Left colon (tissue), 2 donors: Measurements from ENCODE around the gene CSTPP1. TPM values are rescaled to one million over a fixed set of nuclear protein-coding genes. Genes with fewer than 3 reads are reported as not detected.

ENCODE experiments used
- ATAC-seq: fragments of 200-7000 bp; cut with Tn5 transposase; one replicate; pipeline ENCODE4 v1.9.1; 2020; ENCODE audit warnings: mild to moderate bottlenecking, moderate library complexity
- DNase-seq, 2 donors: peaks; one replicate each; pipeline ENCODE4 v3.0.0-alpha.2; 2020
- intact Hi-C, 2 donors: fragments of 100-400 bp; cut with DNase I in 1 of 2; cut with micrococcal nuclease in 1 of 2; formaldehyde crosslinking; loops; one replicate each; pipeline versions ENCODE4 v1.11.2 to v1.14.0; 2022; cut with DNase I, micrococcal nuclease
- long read RNA-seq: library from polyadenylated mRNA; unstranded; transcript quantifications from one replicate; pipeline ENCODE4 v2.0.0, GENCODE V29; 2021
- total RNA-seq, 2 donors: library from RNA; stranded (reverse); fragmentation: NEBNext Ultra II Directional; extraction: Animal tissue kit (Norgen Biotek cat#: 25700); gene quantifications; one replicate each; pipeline ENCODE4 v1.2.1, GENCODE V29; 2021
- donor health status: DM: no; HTN: no; CAD: no.
- donor health status: DM: yes; HTN: yes; CAD: no.

CSTPP1 gene, protein sequence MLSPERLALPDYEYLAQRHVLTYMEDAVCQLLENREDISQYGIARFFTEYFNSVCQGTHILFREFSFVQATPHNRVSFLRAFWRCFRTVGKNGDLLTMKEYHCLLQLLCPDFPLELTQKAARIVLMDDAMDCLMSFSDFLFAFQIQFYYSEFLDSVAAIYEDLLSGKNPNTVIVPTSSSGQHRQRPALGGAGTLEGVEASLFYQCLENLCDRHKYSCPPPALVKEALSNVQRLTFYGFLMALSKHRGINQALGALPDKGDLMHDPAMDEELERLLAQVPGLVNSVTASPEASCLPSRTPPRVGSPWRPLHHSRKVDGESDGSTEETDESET
- total RNA-seq = 10 to 100 TPM; 27.7 to 34.8 TPM
- long read RNA-seq, transcript C11orf49-201 (9 exons, 1,645 nt) = major isoform, 19 of 44 reads
- long read RNA-seq, partial matches to known transcripts = 10 of 44 reads
- long read RNA-seq, other reads (novel, unspliced or antisense) = 10 of 44 reads

DNA sequence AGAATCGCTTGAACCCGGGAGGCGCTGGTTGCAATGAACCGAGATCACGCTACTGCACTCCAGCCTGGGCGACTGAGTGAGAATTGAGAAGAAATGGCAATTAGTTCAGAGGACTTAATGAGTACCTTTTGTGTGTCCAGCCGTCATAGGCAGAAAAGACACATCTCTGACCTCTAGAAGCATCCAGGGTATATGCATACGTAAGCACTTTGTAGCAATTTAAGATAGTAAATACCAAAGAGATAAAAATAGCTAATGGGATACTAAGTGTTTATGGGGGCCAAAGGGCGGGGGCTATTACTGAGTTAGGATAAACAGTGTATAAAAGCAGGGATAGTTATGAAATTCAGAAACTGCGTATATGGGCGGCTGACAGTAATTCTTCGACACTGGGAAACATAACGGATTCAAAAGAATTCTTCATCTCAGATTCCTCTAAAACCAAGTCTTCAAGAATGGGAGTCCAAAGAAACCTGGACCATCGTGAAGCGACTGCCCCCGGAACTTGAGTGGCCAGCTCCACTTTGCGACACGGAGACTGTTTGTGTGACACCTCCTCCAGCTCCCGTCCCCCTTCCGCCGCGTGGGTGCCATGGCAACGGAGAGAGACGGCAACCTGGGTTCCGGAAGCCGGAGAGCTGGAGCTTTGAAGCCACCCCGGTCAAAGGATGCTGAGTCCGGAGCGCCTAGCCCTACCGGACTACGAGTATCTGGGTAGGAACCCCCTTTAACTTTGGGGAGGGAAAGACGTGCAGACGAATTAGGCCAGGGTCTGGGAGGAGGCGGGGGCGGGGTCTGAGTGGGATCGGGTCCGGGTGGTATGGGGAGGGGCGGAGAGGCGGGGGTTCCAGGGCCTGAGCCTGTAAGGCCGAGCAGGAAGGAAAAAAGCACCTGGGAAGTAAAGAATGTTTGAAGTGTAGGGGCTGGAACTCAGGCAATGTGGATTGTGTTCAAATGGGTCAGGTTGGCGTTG lies at the start of gene CSTPP1:
TSS of gene CSTPP1 (plus strand) at position 624 of the 973 bp plus-strand sequence. CDS start at position 669, 45 bp downstream.
- peak; percentile 95 to 96 for DNase-seq
- ATAC-seq = peak; percentile 95
- intact Hi-C loops = no loop called here

DNA sequence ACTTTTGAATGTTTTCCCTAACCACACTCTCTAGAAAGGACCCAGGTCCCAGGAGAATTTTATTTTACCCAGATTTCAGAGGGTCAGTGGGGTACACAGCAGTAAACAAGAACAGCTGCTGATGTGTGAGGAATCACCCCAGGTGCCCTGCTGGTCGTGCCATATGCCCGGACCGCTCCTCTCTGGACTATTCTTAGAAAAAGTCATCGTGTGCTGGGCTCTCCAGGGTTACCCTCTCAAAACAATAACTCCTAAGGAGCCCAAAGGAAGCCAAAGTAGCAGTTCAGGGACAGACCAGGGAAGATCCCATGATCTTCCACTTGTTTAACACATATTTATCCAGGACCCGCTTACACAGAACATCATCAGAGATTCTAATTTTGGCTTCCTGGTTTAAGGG lies 47.9 kb upstream of the CSTPP1 start:
- intact Hi-C loops = loop anchor here in 1 of 2 donors (5.0 kb wide), 1 partner anchor 274 kb away; no protein-coding TSS in a partner anchor
- DNase-seq = no peak
- no peak for ATAC-seq

DNA sequence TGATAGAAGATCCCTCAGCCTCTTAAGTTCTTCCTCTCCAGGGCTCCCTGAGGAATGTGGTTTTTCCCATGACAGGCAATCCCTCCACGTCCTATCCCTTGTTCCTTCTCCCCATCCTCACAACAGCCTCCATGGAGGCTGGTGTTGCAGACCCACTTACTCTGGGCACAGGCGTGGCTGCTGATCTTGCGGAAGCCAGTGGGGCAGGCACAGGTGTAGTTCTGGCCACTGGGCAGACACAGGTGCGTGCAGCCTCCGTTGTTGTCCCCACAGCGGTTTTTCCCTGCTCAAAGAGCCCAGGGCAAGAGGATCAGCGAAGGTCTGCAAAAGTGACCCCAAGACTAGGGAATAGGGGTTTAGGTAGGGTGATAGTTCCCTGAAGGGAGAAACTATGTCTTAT lies 47.3 kb upstream of the CSTPP1 start:
- intact Hi-C loops = loop anchor here in 1 of 2 donors (5.0 kb wide), 1 partner anchor 273 kb away; no protein-coding TSS in a partner anchor
- ATAC-seq = no peak

DNA sequence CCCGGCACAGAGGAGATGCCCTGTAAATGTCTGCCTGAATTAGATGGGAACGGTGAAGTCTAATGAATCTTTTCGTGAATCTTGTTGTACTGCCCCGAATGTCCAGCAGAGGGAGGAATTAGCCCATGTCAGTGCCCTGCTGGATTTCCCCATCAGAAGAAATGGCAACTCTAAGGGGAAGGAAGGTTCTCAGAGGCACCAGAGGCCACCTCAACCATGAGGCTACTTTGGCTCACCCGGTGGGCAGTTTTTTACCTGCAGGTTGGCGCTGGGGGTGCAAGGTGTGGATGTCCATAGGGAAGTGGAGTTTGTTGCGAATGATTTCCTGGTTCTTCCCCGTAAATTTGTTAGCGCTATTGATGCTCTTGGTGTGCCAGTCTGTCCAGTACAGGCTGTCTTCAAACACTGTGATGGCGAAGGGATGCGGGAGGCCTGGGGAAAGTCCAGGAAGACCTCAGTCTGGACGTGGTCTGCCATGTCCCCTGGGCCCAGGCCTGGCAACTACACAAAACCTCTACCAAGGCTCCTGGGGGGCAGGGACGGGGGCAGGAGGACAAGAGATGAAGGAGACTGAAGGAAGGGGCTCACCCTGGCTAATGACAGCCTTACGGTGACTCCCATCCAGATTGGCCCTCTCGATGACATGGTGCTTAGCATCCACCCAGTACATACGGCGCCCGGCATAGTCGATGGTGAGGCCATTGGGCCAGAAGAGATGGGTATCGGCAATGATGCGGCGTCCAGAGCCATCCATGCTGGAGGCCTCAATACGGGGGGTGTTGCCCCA lies 46.7 kb upstream of the CSTPP1 start:
- intact Hi-C loops = loop anchor here (5.0 kb wide), 2 partner anchors 262 to 272 kb away; no protein-coding TSS in a partner anchor
- ATAC-seq (peak; percentile 91), DNase-seq (peak; percentile 41 to 79)

More for the DNA sequence above, 47.3 kb upstream of the CSTPP1 start:
- no peak for DNase-seq

DNA sequence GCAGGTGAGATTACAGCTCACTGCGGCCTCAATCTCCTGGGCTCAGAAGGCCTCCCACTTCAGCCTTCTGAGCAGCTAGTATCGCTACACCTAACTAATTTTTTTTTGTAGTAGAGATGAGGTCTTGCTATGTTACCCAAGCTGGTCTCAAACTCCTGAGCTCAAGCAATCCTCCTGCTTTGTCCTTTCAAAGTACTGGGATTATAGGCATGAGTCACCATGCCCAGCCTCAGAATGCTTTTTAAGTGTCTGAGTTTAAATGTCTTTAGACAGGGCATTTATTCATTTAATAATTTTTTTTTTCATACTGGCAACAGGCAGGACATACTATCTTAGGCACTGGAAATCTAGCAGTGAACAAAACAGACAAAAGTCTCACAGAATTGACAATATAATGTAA lies 45.9 kb upstream of the CSTPP1 start:
- intact Hi-C loops = loop anchor here in 1 of 2 donors (5.0 kb wide), 1 partner anchor 262 kb away; no protein-coding TSS in a partner anchor
- DNase-seq (no peak), ATAC-seq (no peak)

DNA sequence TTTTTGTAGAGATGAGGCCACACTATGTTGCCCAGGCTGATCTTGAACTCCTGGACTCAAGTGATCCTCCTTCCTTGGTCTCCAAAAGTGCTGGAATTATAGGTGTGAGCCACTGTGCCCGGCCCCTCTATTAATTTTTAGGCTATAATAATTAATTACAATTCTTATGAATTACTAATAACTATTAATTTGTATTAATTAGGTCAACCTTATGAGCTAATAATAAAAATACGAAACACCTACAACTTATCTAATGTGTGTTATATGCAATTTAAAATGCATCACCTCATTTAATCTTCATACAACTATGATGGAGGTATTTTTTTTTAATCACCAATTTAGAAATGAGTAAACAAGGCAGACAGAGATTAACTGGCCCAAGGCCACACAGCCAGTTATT lies 44.5 kb upstream of the CSTPP1 start:
- intact Hi-C loops = loop anchor here in 1 of 2 donors (5.0 kb wide), 1 partner anchor 260 kb away; no protein-coding TSS in a partner anchor
- ATAC-seq (no peak), DNase-seq (no peak)

DNA sequence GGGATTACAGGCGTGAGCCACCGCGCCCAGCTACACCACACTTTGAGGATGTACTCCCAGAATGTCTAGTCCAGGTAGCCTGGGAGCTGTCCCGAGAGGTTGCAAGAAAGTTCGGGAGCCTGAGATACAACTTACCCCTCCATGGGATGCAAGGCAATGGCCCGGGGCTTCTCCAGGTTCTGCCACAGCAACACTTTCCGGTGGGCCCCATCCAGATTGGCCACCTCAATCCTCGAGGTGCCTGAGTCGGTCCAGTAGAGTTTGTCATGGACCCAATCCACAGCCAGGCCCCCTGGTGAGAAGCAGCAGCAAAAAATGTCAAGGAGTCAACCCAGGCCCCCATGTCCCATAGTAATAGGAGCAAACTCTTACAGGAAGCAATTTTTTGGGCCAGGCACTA lies 43.7 kb upstream of the CSTPP1 start:
- intact Hi-C loops = loop anchor here in 1 of 2 donors (5.0 kb wide), 1 partner anchor 259 kb away; no protein-coding TSS in a partner anchor
- DNase-seq = peak in 1 of 2 donors; percentile 12
- ATAC-seq = no peak

DNA sequence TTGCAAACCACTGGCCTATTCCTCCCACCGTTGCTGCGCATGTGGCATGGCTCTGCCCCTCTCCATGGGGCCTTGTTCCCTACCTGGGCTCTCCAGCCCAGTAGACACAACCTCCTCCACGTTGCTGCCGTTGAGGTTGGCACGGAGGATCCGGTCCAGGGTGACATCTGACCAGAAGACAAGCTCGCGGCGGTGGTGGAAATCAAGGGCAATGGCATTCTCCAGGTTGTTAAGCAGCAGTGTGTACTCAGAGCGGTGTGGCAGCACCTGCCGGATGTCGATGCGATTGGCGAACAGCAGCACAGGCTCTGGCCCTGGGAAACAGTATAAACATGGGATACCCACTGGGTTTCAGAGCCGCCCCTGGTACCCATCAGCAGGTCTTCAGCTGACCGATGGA lies 42.1 kb upstream of the CSTPP1 start:
- intact Hi-C loops = loop anchor here in 1 of 2 donors (5.0 kb wide), 1 partner anchor 258 kb away; no protein-coding TSS in a partner anchor
- DNase-seq = peak in 1 of 2 donors; percentile 13
- no peak for ATAC-seq

DNA sequence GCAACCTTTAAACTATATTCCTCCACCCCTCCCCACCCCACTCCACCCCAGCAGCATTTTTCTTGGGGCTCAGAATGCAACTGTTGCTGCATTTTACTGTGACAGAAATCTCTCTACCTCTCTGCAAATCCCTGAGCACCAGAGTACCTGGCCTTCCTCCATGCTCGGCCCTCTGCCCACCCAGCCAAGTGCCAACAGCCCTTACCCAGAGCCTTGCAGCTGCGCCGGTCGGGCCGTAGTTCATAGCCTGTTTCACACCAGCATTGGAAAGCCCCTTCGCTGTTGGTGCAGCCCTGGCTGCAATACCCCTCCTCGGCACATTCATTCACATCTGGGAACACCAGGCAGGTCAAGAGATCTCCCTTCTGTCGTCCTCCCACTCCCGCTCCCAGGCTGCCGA lies 41.6 kb upstream of the CSTPP1 start:
- DNase-seq = peak in 1 of 2 donors; percentile 7
- intact Hi-C loops = loop anchor here in 1 of 2 donors (5.0 kb wide), 1 partner anchor 257 kb away; no protein-coding TSS in a partner anchor

DNA sequence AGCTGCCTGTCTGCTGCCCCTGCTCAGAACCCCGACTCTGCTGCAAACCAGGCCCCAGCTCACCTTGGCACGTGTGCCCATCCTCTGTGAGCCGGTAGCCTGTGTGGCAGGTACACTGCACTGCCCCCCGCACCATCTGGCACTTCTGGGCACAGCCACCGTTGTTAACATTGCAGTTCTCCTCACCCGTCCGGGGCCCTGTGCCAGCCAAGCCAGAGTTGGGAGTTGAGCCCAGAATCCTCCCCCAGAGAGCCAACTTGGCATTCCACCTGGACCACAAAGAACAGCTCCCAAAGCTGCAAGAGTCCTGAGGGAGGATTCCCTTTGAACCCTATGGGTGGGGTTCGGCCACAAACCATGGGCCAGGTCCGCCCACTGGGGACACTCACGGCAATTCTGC lies 40.7 kb upstream of the CSTPP1 start:
- intact Hi-C loops = no loop called here
- DNase-seq = peak in 1 of 2 donors; percentile 35
- no peak for ATAC-seq

More for the DNA sequence above, 41.6 kb upstream of the CSTPP1 start:
- no peak for ATAC-seq

DNA sequence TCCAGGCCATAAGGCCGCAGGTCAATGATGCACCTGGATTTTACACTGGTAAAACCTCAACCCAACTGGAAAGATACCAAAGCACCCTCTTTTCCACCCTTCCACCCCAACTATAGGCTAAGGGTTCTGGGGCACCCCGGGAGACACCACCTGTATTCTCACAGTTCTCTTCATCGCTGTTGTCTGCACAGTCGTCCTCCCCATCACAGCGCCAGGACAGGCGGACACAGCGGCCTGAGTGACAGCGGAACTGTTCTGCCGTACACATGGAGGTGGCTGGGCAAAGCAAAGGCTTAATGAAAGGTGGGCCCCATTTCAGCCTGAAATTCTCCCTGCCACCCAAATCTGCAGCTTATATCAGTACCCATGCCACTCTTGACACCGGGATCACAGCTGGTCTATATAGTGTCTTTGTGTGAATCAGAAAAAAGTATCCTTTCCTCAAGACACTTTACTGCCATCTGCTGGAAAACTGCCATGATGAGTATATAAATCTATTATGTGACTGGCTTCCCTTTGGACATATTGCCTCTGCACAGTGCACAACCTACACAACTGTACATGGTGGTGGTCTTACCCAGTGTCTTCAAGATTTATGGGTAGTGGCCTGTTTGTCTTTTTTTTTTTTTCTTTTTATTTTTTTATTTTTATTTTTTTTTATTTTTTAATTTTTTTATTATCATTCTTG lies 39.7 kb upstream of the CSTPP1 start:
- peak; percentile 73 for ATAC-seq
- intact Hi-C loops = no loop called here
- peak in 1 of 2 donors; percentile 11 for DNase-seq

DNA sequence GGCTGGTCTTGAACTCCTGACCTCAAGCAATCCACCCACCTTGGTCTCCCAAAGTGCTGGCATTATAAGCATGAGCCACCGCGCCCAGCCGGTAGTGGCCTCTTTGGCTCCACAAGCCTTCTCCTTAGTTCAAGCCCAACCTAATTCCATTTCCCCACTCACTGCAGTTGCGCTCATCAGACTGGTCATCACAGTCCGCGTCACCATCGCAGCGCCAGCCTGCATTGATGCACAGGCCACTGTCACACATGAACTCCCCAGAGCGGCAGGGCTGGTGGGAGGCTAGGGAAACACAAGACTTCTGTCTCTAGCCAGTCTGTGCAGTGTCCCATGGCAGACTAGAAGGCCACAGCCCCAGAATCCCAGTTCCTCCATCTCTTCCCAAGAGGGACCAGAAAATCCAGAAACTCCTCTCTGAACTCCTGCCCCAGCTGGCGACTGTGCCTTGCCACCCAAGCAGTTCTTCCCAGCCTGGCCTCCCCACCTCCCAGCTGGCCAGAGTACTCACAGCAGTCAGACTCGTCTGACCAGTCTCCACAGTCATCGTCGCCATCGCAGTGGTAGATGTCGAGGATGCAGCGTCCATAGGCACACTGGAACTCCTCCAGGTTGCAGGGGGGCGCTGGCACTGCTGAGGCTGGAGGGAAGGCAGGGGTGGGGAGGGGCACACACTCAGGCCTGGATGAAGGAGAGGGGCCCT lies 38.0 kb upstream of the CSTPP1 start:
- ATAC-seq = no peak
- intact Hi-C loops = no loop called here

DNA sequence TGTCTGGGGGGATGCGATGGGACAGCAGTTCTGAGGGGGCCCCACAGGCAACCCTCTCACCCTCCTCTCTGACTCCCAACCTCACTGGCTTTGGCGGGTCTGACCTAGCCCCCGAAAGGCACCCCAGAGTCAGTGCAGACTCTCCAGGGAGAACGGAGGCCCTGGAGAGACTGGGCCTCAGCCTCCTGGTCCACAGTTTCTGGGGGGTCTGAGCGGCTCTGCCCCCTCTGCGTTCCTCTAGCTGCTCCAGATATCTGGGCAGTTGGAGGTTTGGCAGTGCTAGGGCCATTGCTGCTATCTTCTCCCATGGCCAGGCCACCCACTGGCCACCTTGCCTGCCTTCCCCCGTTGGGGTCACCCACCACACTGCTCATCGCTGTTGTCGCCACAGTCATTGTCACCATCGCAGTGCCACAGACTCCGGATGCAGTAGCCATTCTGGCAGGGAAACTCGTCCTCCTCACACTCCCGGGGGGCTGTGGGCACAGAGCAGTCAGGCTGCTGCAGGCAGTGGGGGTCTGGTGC lies 37.0 kb upstream of the CSTPP1 start:
- ATAC-seq (no peak), DNase-seq (no peak)
- intact Hi-C loops = no loop called here

More for the DNA sequence above, 38.0 kb upstream of the CSTPP1 start:
- peak in 1 of 2 donors; percentile 15 for DNase-seq

DNA sequence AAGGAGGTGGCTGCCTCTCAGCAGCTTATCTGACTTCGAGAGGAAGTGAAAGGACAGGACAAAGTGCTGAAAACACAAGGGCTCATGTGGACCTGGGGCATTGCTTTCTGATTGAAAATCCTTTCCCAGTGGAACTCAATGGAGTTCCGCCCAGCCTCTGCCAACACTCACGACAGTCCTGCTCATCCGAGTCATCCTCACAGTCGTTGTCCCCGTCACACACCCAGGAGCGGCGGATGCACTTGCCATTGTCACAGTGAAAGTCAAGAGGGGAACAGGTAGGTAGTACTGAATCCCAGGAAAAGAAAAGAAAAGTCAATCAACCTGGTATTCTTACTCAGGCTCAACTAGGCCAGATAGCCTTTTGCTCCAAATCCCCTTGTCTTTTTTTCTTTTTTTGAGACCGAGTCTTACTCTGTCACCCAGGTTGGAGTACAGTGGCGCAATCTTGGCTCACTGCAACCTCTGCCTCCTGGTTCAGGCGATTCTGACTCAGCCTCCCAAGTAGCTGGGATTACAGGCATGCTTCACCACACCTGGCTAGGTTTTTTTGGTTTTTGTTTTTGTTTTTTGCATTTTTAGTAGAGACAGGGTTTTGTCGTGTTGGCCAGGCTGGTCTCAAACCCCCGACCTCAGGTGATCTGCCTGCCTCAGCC lies 36.3 kb upstream of the CSTPP1 start:
- DNase-seq = peak in 1 of 2 donors; percentile 14

DNA sequence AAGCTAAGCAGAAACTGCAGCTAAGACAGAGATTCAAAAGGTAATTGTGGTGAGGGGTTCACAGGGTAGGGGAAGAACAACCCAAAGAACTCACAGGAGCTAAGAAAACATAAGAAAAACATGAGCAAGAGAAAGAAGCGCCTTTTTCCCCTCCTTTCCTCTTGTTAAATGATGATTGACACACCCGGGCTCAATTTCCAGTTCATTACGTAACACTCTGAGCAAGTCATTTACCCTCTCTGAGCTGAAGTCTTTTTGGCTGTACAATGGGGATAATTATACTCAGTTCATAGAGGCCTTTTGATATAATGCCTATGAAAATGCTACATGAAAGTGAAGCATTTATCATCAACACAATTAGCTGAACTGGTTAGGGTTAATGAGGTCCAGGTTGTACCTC lies 35.4 kb upstream of the CSTPP1 start:
- intact Hi-C loops = no loop called here
- ATAC-seq = no peak
- DNase-seq = no peak

More for the DNA sequence above, 36.3 kb upstream of the CSTPP1 start:
- intact Hi-C loops = no loop called here
- ATAC-seq = no peak

DNA sequence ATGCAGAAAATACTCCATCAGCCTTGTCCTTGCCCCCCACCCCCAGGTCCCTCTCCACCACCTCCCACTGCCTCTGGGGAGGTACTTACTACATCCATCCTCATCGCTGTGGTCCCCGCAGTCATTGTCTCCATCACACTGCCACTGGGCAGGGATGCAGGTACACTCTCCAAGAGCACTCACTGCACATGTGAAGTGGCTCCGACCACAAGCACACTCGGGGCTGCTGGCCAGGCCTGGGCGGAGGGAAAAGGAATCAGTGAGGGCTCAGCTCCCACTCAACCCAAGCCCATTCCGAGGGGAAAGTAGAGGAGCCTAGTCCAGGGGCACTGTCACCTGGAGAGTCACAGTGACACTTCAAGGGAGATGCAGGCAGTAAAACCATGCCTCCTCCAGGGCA lies 33.9 kb upstream of the CSTPP1 start:
- DNase-seq = peak in 1 of 2 donors; percentile 4
- ATAC-seq = no peak
- intact Hi-C loops = no loop called here
